OCI-LY7 (cell line): ENCODE results near the gene SBF2.

Experiments
- CTCF ChIP-seq: fragments of 200-600 bp; sonication (generic); conservative IDR thresholded peaks from 2 replicates; pipeline ENCODE4 v1.5.1; 2014; ENCODE audit warnings: mild to moderate bottlenecking, antibody characterized with exemption, low read length, moderate library complexity, mixed read lengths
- EZH2phosphoT487 ChIP-seq: fragments of 200-600 bp; sonication (generic); IDR thresholded peaks from 2 replicates; pipeline ENCODE4 v1.6.1; 2018; ENCODE audit warnings: low read depth, borderline replicate concordance, mild to moderate bottlenecking, mixed run types, antibody characterized with exemption, low read length, moderate library complexity, mixed read lengths

DNA sequence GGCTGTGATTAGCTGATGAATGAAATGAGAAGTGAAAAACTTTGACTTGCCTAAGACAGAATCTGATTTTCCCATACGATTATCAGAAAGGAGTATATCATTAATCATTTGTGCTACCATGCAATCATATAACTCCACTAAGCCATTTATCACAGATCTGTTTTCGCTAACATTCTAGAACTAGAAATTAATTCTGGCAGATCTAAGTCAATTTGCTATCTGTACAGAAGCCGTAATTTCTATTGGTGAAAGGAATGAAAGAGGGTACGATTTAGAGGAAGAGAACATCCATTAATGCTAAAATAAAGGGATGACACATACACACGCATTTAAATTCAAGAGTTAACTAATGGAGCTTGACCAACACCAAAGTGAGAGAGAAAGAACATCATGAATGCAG lies 201.6 kb downstream of the SBF2 start:
- TF ChIP-seq CTCF = no peak
- TF ChIP-seq EZH2phosphoT487 = no peak
